Gastrocnemius medialis (tissue), 4 donors: Measurements from ENCODE around the gene CENPL. TPM values are rescaled to one million over a fixed set of nuclear protein-coding genes. Genes with fewer than 3 reads are reported as not detected.

Experiments
- ATAC-seq, 2 donors: fragments of 150-250 bp; one replicate each; pipeline ENCODE4 v1.9.1; 2016
- DNase-seq, 2 donors: peaks; one replicate each; pipeline ENCODE4 v3.0.0-alpha.2; 2019
- H3K27ac ChIP-seq, 4 donors: fragments of 200-600 bp; sonication (generic); 1 replicate in 1 of 4; 2 replicates in 3 of 4; pipeline ENCODE4 v1.5.1; 2016 to 2018; ENCODE audit warnings: mild to moderate bottlenecking in 2 of 4, moderate library complexity in 1 of 4
- H3K27me3 ChIP-seq, 3 donors: fragments of 200-600 bp; sonication (generic) in 2 of 3; 1 replicate in 1 of 3; 2 replicates in 2 of 3; pipeline versions ENCODE4 v1.5.1 to v1.6.0; 2016 to 2019; ENCODE audit warnings: mild to moderate bottlenecking in 1 of 3, moderate library complexity in 1 of 3
- H3K36me3 ChIP-seq, 2 donors: fragments of 200-600 bp; sonication (generic) in 1 of 2; one replicate each; pipeline ENCODE4 v1.5.1; 2017 to 2018
- H3K4me1 ChIP-seq, 2 donors: fragments of 200-600 bp; sonication (generic) in 1 of 2; one replicate each; pipeline ENCODE4 v1.5.1; 2016 to 2017; ENCODE audit warnings: mild to moderate bottlenecking in 2 of 2
- H3K4me3 ChIP-seq, 4 donors: fragments of 200-600 bp; sonication (generic) in 3 of 4; 1 replicate in 1 of 4; 2 replicates in 3 of 4; pipeline ENCODE4 v1.5.1; 2016 to 2019; ENCODE audit warnings: mild to moderate bottlenecking in 2 of 4
- H3K9me3 ChIP-seq, 3 donors: fragments of 200-600 bp; sonication (generic) in 2 of 3; 1 replicate in 1 of 3; 2 replicates in 2 of 3; pipeline ENCODE4 v1.5.1; 2016 to 2019
- POLR2A ChIP-seq, 2 donors: fragments of 450-650 bp; IDR thresholded peaks; one replicate each; pipeline ENCODE4 v1.6.1; 2017; ENCODE audit warnings: antibody characterized with exemption in 2 of 2, mild to moderate bottlenecking in 2 of 2, moderate library complexity in 2 of 2
- in situ Hi-C, 4 donors: fragments of 200-750 bp; cut with MboI; loops; one replicate each; pipeline versions ENCODE4 v1.15.0 to v1.8.0; 2017; ENCODE audit warnings: low sequenced_read_pairs in 4 of 4
- intact Hi-C: fragments of 100-400 bp; cut with DNase I; formaldehyde crosslinking; loops from one replicate; pipeline ENCODE4 v1.15.1; 2023; ENCODE audit warnings: low total_unique reads
- total RNA-seq, 4 donors: library from RNA; depleted of rRNA; stranded (reverse); fragments of >200 nt; gene quantifications; one replicate each; pipeline versions ENCODE4 v1.1.0 to v1.2.3, GENCODE V29; 2016
- TF ChIP-seq, protein P1 (sequence below), 5 experiments: fragments of 450-650 bp in 3 of 5; fragments of 200-600 bp in 2 of 5; sonication (generic) in 2 of 5; IDR thresholded peaks in 4 of 5; conservative IDR thresholded peaks in 1 of 5; 1 replicate in 4 of 5; 2 replicates in 1 of 5; pipeline ENCODE4 v1.5.1; 2016 to 2019; ENCODE audit warnings: antibody characterized with exemption in 5 of 5, mild to moderate bottlenecking in 3 of 5, moderate library complexity in 3 of 5

Gene CENPL
- total RNA-seq, 4 donors from 2014 or later, result 1.1 to 5.0 (median 3.4) TPM

DNA sequence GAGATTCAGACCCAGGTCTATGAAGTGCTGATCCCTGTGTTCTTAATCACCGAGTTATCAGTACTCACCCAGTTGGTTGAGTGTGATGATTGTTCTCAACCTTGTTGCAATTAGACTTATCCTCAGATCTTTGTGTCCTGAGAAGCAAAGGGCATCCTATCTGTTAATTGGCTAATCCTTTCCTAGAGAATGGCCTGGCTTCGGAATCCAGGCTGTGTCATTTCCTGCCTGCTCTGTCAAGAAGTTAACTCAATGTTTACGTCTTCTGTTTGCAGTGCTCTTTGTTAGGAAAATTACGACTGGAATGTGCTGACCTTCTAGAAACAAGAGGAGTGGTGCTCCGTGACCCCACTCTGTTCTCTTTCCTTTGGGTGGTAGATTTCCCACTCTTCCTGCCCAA is 28.4 kb upstream of the CENPL start:
- H3K4me1 ChIP-seq, result no peaks in the 10 kb centered on the region
- peaks cover 0 to 41% of the 10 kb centered on the region in 2 donors for H3K36me3 ChIP-seq
- ATAC-seq (peak; percentile 39 to 60), DNase-seq (no peak)
- in situ Hi-C loops, result loop anchor here in 1 of 4 donors (25.0 kb wide), 1 partner anchor 1134 kb away; the partner anchor contains the start of gene CACYBP
- intact Hi-C loops, result no loop called here
- H3K27me3 ChIP-seq, result no peaks in the 10 kb centered on the region
- no peaks in the 10 kb centered on the region for H3K9me3 ChIP-seq
- no peak overlapping the region for H3K4me3 ChIP-seq
- no peak for TF ChIP-seq POLR2A (IDR thresholded peaks at IDR 0.05)
- TF ChIP-seq, protein P1, sequence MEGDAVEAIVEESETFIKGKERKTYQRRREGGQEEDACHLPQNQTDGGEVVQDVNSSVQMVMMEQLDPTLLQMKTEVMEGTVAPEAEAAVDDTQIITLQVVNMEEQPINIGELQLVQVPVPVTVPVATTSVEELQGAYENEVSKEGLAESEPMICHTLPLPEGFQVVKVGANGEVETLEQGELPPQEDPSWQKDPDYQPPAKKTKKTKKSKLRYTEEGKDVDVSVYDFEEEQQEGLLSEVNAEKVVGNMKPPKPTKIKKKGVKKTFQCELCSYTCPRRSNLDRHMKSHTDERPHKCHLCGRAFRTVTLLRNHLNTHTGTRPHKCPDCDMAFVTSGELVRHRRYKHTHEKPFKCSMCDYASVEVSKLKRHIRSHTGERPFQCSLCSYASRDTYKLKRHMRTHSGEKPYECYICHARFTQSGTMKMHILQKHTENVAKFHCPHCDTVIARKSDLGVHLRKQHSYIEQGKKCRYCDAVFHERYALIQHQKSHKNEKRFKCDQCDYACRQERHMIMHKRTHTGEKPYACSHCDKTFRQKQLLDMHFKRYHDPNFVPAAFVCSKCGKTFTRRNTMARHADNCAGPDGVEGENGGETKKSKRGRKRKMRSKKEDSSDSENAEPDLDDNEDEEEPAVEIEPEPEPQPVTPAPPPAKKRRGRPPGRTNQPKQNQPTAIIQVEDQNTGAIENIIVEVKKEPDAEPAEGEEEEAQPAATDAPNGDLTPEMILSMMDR (IDR thresholded peaks at IDR 0.05 in 4 of 5, conservative IDR thresholded peaks at IDR 0.05 in 1 of 5), result no peak
- peak overlapping the region; percentile 11 to 51 (median 34) for H3K27ac ChIP-seq

DNA sequence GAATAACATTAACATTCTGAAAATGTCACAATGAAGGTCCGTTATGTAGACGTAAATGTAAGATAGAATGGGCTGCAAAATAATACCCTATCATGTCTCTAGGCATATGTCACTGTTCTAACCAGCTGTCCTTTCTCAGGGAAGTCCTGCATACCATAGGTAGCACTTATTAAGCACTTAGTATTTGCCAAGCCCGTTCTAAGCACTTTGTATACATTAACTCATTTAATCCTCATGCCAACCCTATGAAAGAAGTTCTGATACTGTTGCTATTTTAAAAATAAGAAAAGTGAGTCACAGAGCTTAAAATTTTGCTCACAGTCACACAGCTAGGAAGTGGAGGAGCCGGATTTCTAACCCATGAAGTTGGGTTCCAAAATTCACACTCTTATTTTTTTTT is 27.4 kb upstream of the CENPL start:
- Histone ChIP-seq H3K9me3 (no peaks in the 10 kb centered on the region), H3K4me1 (no peaks in the 10 kb centered on the region), H3K27ac (peak overlapping the region in 2 of 4 donors; percentile 18 to 38), H3K36me3 (peaks cover 0 to 31% of the 10 kb centered on the region in 2 donors), H3K27me3 (no peaks in the 10 kb centered on the region), H3K4me3 (no peak overlapping the region)
- TF ChIP-seq, protein P1 (IDR thresholded peaks at IDR 0.05 in 4 of 5, conservative IDR thresholded peaks at IDR 0.05 in 1 of 5), result no peak
- TF ChIP-seq POLR2A (IDR thresholded peaks at IDR 0.05), result no peak
- intact Hi-C loops (no loop called here), in situ Hi-C loops (loop anchor here in 1 of 4 donors (25.0 kb wide), 1 partner anchor 1135 kb away; the partner anchor contains the start of gene CACYBP)
- ATAC-seq (no peak), DNase-seq (no peak)

DNA sequence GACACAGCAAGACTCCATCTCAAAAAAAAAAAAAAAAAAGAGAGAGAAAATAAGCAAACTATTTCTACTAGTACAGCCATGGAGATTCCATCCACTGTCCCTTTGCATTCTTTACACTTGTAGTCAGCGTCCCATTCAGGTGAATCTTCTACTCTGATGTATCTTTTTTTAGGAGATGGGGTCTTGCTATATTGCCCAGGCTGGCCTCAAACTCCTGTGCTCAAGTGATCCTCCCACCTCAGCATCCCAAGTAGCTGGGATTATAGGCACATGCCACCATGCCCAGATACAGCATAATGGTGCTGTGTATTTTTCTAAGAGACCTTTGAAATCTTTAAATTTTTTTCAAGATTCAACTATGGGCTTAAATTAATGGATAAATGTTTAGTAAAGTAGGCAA is 8.1 kb upstream of the CENPL start:
- H3K36me3 ChIP-seq, result peaks cover 0 to 63% of the 10 kb centered on the region in 2 donors
- in situ Hi-C loops, result loop anchor here in 1 of 4 donors (25.0 kb wide), 1 partner anchor 1095 kb away; no protein-coding TSS in a partner anchor

DNA sequence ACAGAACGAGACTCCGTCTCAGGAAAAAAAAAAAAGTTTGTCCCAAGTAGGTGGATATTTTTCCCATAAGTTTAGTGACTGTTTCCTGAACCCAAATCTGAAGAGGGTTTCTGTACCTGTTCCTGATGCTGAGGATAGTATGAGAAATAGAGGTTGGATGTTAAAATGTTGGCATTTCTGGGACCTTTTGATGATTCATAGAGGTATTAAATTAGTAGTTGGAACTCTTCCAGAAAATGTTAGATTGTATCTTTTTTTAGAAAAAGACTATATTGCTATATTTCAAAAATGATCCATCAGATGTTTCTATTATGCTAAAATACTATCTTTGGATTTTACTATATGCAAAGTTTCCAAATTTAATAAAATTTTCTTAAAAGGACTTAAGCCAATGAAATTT is 2.9 kb upstream of the CENPL start:
- H3K9me3 ChIP-seq, result no peaks in the 10 kb centered on the region
- peaks cover 0 to 21% of the 10 kb centered on the region in 2 donors for H3K36me3 ChIP-seq
- TF ChIP-seq, protein P1 (IDR thresholded peaks at IDR 0.05 in 4 of 5, conservative IDR thresholded peaks at IDR 0.05 in 1 of 5), result no peak
- TF ChIP-seq POLR2A (IDR thresholded peaks at IDR 0.05), result no peak
- in situ Hi-C loops (loop anchor here in 1 of 4 donors (5.0 to 25.0 kb wide), 2 partner anchors 405 to 1090 kb away; no protein-coding TSS in a partner anchor), intact Hi-C loops (loop anchor here (10.0 kb wide), 1 partner anchor 1167 kb away; the partner anchor contains the start of gene CACYBP)
- H3K4me3 ChIP-seq, result no peak overlapping the region
- ATAC-seq (no peak), DNase-seq (no peak)
- no peak overlapping the region for H3K27ac ChIP-seq
- no peaks in the 10 kb centered on the region for H3K27me3 ChIP-seq
- H3K4me1 ChIP-seq, result peaks cover 13% of the 10 kb centered on the region in 2 donors

More for the DNA sequence above, 8.1 kb upstream of the CENPL start:
- intact Hi-C loops, result no loop called here
- H3K27ac ChIP-seq, result no peak overlapping the region
- H3K27me3 ChIP-seq, result no peaks in the 10 kb centered on the region
- no peaks in the 10 kb centered on the region for H3K4me1 ChIP-seq
- H3K9me3 ChIP-seq, result no peaks in the 10 kb centered on the region
- DNase-seq (no peak), ATAC-seq (no peak)
- TF ChIP-seq POLR2A (IDR thresholded peaks at IDR 0.05), result no peak
- TF ChIP-seq, protein P1 (IDR thresholded peaks at IDR 0.05 in 4 of 5, conservative IDR thresholded peaks at IDR 0.05 in 1 of 5), result no peak
- H3K4me3 ChIP-seq, result no peak overlapping the region
